ENCODE measurements around the gene LANCL2. TPM values are rescaled to one million over a fixed set of nuclear protein-coding genes. Genes with fewer than 3 reads are reported as not detected.
A peak's percentile ranks its signal among the peaks of the same experiment; 100 is the strongest.
"Not testable (repeated sequence)": the region's sequence is repeated elsewhere in the genome, so short reads cannot be mapped to it uniquely, and the experiment has no call there.

Gene LANCL2
- total and polyA plus RNA-seq, 2 donors from 2014 or later = 9.9 to 18.3 TPM

- peaks cover 0 to 3% (median 0%) of the 10 kb centered on the region in 3 donors for H3K36me3 ChIP-seq (ENCODE audit: control insufficient read depth in 2 of 3, insufficient read depth in 3 of 3, low read length in 3 of 3)
- no peak overlapping the region for H3K4me3 ChIP-seq (ENCODE audit: low read length in 3 of 3)
- TF ChIP-seq CTCF (IDR thresholded peaks at IDR 0.05; ENCODE audit: borderline replicate concordance, extremely low read depth, insufficient read depth) = no peak
- FAIRE-seq = no peak
- peaks cover 0 to 6% (median 0%) of the 10 kb centered on the region in 3 donors for H3K4me1 ChIP-seq (ENCODE audit: control insufficient read depth in 2 of 3, insufficient read depth in 2 of 3, low read depth in 1 of 3, low read length in 3 of 3)
- no peak for DNase-seq
- H3K9ac ChIP-seq (ENCODE audit: low read length in 3 of 3) = no peak overlapping the region
- intact Hi-C loops (cut with DNase I) = no loop called here
- H3K27ac ChIP-seq (ENCODE audit: low read depth in 2 of 2, low read length in 2 of 2) = no peak overlapping the region
- no peaks in the 10 kb centered on the region for H3K9me3 ChIP-seq (ENCODE audit: control insufficient read depth in 2 of 3, insufficient read depth in 1 of 3, low read length in 3 of 3)
- H3K27me3 ChIP-seq (ENCODE audit: control insufficient read depth, insufficient read depth, low read length) = no peaks in the 10 kb centered on the region
These were observed 32.5 kb downstream of the LANCL2 start for GRCh38 chr7:55397617-55398016.

GRCh38 chr7:55400191-55400590, 35.1 kb downstream of the LANCL2 start:
- no peak for TF ChIP-seq CTCF (IDR thresholded peaks at IDR 0.05; ENCODE audit: borderline replicate concordance, extremely low read depth, insufficient read depth)
- no peaks in the 10 kb centered on the region for H3K9me3 ChIP-seq (ENCODE audit: control insufficient read depth in 2 of 3, insufficient read depth in 1 of 3, low read length in 3 of 3)
- H3K36me3 ChIP-seq (ENCODE audit: control insufficient read depth in 2 of 3, insufficient read depth in 3 of 3, low read length in 3 of 3) = peaks cover 0 to 3% (median 0%) of the 10 kb centered on the region in 3 donors
- peak in 1 of 5 donors; percentile 23 for DNase-seq
- no peaks in the 10 kb centered on the region for H3K27me3 ChIP-seq (ENCODE audit: control insufficient read depth, insufficient read depth, low read length)
- intact Hi-C loops (cut with DNase I) = no loop called here
- H3K4me3 ChIP-seq (ENCODE audit: low read length in 3 of 3) = no peak overlapping the region
- no peak for FAIRE-seq
- peaks cover 0 to 6% (median 0%) of the 10 kb centered on the region in 3 donors for H3K4me1 ChIP-seq (ENCODE audit: control insufficient read depth in 2 of 3, insufficient read depth in 2 of 3, low read depth in 1 of 3, low read length in 3 of 3)
- no peak overlapping the region for H3K27ac ChIP-seq (ENCODE audit: low read depth in 2 of 2, low read length in 2 of 2)
- no peak overlapping the region for H3K9ac ChIP-seq (ENCODE audit: low read length in 3 of 3)

- H3K27ac ChIP-seq (ENCODE audit: low read depth in 2 of 2, low read length in 2 of 2); DNase-seq; H3K27me3 ChIP-seq (ENCODE audit: control insufficient read depth, insufficient read depth, low read length); H3K36me3 ChIP-seq (ENCODE audit: control insufficient read depth in 2 of 3, insufficient read depth in 3 of 3, low read length in 3 of 3); H3K9me3 ChIP-seq (ENCODE audit: control insufficient read depth in 2 of 3, insufficient read depth in 1 of 3, low read length in 3 of 3); H3K9ac ChIP-seq (ENCODE audit: low read length in 3 of 3); intact Hi-C loops (cut with DNase I); H3K4me1 ChIP-seq (ENCODE audit: control insufficient read depth in 2 of 3, insufficient read depth in 2 of 3, low read depth in 1 of 3, low read length in 3 of 3); FAIRE-seq; H3K4me3 ChIP-seq (ENCODE audit: low read length in 3 of 3): not testable (repeated sequence)
These were observed 37.4 kb downstream of the LANCL2 start for GRCh38 chr7:55402506-55402905.

GRCh38 chr7:55405856-55406541, 40.9 kb downstream of the LANCL2 start:
- Histone ChIP-seq H3K27ac (ENCODE audit: low read depth in 2 of 2, low read length in 2 of 2) (no peak overlapping the region), H3K4me1 (ENCODE audit: control insufficient read depth in 2 of 3, insufficient read depth in 2 of 3, low read depth in 1 of 3, low read length in 3 of 3) (peaks cover 4 to 15% (median 11%) of the 10 kb centered on the region in 3 donors), H3K4me3 (ENCODE audit: low read length in 3 of 3) (no peak overlapping the region), H3K9ac (ENCODE audit: low read length in 3 of 3) (no peak overlapping the region), H3K27me3 (ENCODE audit: control insufficient read depth, insufficient read depth, low read length) (no peaks in the 10 kb centered on the region), H3K9me3 (ENCODE audit: control insufficient read depth in 2 of 3, insufficient read depth in 1 of 3, low read length in 3 of 3) (no peaks in the 10 kb centered on the region), H3K36me3 (ENCODE audit: control insufficient read depth in 2 of 3, insufficient read depth in 3 of 3, low read length in 3 of 3) (peaks cover 0 to 3% (median 3%) of the 10 kb centered on the region in 3 donors)
- no peak for FAIRE-seq
- no peak for DNase-seq
- intact Hi-C loops (cut with DNase I) = no loop called here
- TF ChIP-seq CTCF (IDR thresholded peaks at IDR 0.05; ENCODE audit: borderline replicate concordance, extremely low read depth, insufficient read depth) = no peak
